MCF 10A (cell line): ENCODE data around the gene CRACDL. TPM values are rescaled to one million over a fixed set of nuclear protein-coding genes. Genes with fewer than 3 reads are reported as not detected.

Experiments used
- BruUV-seq: library from RNA; stranded (reverse); fragments of 400-500 nt; replicated peaks from 2 replicates; lab custom pipeline; 2021; lab: Mats Ljungman, UMichigan
- CTCF ChIA-PET: fragments of 300-600 bp; sonication (Branson Sonifier 250); formaldehyde crosslinking; extraction: SDS; loops from one replicate; lab custom pipeline; 2021; ENCODE audit warnings: antibody characterized with exemption, inconsistent platforms; lab: Yijun Ruan, JAX
- POLR2A ChIA-PET: fragments of 300-600, 350-650 bp; sonication (Branson Sonifier 250); formaldehyde crosslinking; extraction: SDS; loops from one replicate; lab custom pipeline; 2020; ENCODE audit warnings: antibody characterized with exemption, inconsistent platforms; lab: Yijun Ruan, JAX
- DNase-seq: peaks from one replicate; pipeline ENCODE4 v3.0.0-alpha.2; 2018; ENCODE audit not compliant: unreplicated experiment
- H3K27ac Mint-ChIP-seq: one replicate; pipeline ENCODE4 v1.8.0; 2022; ENCODE audit warnings: mild to moderate bottlenecking, low read depth, mixed read lengths; ENCODE audit not compliant: unreplicated experiment
- H3K27me3 Mint-ChIP-seq: one replicate; pipeline ENCODE4 v1.8.0; 2022; ENCODE audit warnings: mixed read lengths; ENCODE audit not compliant: insufficient read depth, unreplicated experiment
- H3K36me3 Mint-ChIP-seq: one replicate; pipeline ENCODE4 v1.8.0; 2022; ENCODE audit warnings: mild to moderate bottlenecking, moderate library complexity, mixed read lengths; ENCODE audit not compliant: insufficient read depth, unreplicated experiment
- H3K4me1 Mint-ChIP-seq: one replicate; pipeline ENCODE4 v1.8.0; 2022; ENCODE audit warnings: mixed read lengths; ENCODE audit not compliant: insufficient read depth, unreplicated experiment
- H3K4me3 Mint-ChIP-seq: one replicate; pipeline ENCODE4 v1.8.0; 2022; ENCODE audit warnings: mild to moderate bottlenecking, moderate library complexity, mixed read lengths; ENCODE audit not compliant: unreplicated experiment
- H3K9me3 Mint-ChIP-seq: one replicate; pipeline ENCODE4 v1.8.0; 2022; ENCODE audit warnings: mixed read lengths; ENCODE audit not compliant: unreplicated experiment
- intact Hi-C: fragments of 100-400 bp; cut with micrococcal nuclease; formaldehyde crosslinking; loops from 2 replicates; pipeline ENCODE4 v1.14.1; 2022
- total RNA-seq: library from RNA; stranded (reverse); gene quantifications from 2 replicates; pipeline ENCODE4 v1.2.3, GENCODE V29; 2022
- TF ChIP-seq, protein P1 (sequence below): fragments of 200-600 bp; IDR thresholded peaks from one replicate; pipeline ENCODE4 v1.8.0; 2022; ENCODE audit warnings: antibody characterized with exemption, mild to moderate bottlenecking; ENCODE audit not compliant: unreplicated experiment

CRACDL gene
- total RNA-seq, 1 experiment from 2014 or later = 12.9 TPM

DNA sequence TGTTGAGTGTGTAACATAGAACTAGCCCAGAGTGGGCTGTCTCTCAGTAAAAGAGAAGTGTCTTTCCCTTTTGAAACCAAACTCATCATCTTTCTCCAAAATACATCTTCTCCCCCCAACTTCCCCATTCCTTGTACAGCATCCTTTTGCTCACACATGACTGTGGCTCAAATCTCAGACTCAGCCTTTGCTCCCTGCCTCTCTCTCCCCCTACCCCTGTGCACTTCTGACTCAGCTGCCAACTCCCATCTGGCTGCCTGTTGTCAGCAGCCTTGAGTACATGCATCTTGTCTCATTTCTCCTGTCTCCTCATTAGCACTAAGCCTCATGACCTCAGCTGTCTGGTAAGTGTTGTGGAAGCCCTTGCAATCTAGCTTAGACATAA lies 187.0 kb downstream of the CRACDL start:
- H3K36me3 Mint-ChIP-seq = no peaks in the 10 kb centered on the region
- H3K27ac Mint-ChIP-seq = peak overlapping the region; percentile 46
- H3K4me1 Mint-ChIP-seq = peaks cover 8% of the 10 kb centered on the region
- no peak overlapping the region for H3K4me3 Mint-ChIP-seq
- intact Hi-C loops = no loop called here
- BruUV-seq = no TSS peak
- no peak for DNase-seq
- TF ChIP-seq, protein P1, sequence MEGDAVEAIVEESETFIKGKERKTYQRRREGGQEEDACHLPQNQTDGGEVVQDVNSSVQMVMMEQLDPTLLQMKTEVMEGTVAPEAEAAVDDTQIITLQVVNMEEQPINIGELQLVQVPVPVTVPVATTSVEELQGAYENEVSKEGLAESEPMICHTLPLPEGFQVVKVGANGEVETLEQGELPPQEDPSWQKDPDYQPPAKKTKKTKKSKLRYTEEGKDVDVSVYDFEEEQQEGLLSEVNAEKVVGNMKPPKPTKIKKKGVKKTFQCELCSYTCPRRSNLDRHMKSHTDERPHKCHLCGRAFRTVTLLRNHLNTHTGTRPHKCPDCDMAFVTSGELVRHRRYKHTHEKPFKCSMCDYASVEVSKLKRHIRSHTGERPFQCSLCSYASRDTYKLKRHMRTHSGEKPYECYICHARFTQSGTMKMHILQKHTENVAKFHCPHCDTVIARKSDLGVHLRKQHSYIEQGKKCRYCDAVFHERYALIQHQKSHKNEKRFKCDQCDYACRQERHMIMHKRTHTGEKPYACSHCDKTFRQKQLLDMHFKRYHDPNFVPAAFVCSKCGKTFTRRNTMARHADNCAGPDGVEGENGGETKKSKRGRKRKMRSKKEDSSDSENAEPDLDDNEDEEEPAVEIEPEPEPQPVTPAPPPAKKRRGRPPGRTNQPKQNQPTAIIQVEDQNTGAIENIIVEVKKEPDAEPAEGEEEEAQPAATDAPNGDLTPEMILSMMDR = no peak
- H3K9me3 Mint-ChIP-seq = no peaks in the 10 kb centered on the region
- POLR2A ChIA-PET = no interaction called here
- CTCF ChIA-PET = no interaction called here
- no peaks in the 10 kb centered on the region for H3K27me3 Mint-ChIP-seq

DNA sequence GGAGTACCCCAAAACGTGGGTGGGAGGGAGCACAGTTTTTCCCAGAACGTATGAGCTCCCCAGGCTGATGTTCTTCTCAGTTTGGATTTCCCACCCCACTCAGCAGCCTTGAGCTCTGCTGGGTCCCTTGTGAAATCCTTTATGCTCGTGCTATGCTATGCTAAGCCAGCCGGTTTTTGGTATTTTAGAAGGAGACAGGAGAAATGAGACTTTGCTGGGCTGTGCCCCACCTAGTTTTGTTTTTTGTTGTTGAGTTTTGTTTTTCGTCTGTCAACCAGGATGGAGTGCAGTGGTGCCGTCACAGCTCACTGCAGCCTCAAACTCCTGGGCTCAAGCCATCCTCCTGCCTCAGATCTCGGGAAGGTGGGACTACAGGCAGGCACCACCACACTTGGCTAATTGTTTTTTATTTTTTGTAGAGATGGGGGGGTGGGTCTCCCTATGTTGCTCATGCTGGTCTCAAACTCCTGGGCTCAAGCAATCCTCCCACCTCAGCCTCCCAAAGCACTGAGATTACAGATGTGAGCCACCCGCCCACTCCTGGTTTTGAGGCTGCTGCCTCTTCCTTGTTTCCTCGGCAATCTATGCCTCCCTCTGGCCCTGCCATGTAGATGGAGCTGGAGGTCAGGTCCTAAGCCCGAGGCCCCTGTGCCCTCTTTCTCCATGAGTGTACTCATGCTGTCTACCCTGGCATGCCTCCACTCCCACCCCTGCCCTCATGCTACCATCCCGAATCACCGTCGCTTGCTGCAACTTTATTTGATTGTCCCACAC lies 187.5 kb downstream of the CRACDL start:
- peak overlapping the region; percentile 46 for H3K27ac Mint-ChIP-seq
- no peak for DNase-seq
- H3K36me3 Mint-ChIP-seq = no peaks in the 10 kb centered on the region
- BruUV-seq = no TSS peak
- H3K4me3 Mint-ChIP-seq = no peak overlapping the region
- ChIA-PET CTCF (no interaction called here), POLR2A (interaction anchor here (1.0 kb wide), 1 partner anchor 20 kb away, joined by 3 read pairs; no protein-coding TSS in a partner anchor)
- intact Hi-C loops = no loop called here
- no peaks in the 10 kb centered on the region for H3K27me3 Mint-ChIP-seq
- H3K4me1 Mint-ChIP-seq = peaks cover 8% of the 10 kb centered on the region
- TF ChIP-seq, protein P1 = no peak
- no peaks in the 10 kb centered on the region for H3K9me3 Mint-ChIP-seq

DNA sequence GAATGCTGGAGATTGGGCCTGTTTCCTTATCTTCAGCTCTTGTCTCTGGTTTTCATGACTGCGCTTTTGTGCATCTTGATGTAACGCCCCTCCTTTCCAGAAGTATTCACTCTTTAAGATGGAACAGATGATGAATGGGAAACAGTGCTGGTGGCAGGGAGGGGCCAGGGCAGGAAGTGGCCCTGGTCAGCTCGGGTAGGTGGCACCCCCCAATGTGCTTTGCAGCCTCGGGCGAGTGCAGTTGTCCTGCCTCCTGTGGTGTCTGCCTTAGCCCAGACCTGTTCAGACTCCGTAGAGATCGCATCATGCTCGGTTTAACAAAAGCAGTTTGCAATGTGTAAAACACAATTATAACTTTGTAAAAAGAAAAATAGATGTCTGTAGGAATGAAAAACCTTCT lies 188.1 kb downstream of the CRACDL start:
- Mint-ChIP-seq H3K27me3 (no peaks in the 10 kb centered on the region), H3K9me3 (no peaks in the 10 kb centered on the region), H3K36me3 (no peaks in the 10 kb centered on the region), H3K4me1 (peaks cover 8% of the 10 kb centered on the region), H3K27ac (no peak overlapping the region), H3K4me3 (no peak overlapping the region)
- TF ChIP-seq, protein P1 = no peak
- CTCF ChIA-PET = interaction anchor here (0.6 to 0.7 kb wide), 2 partner anchors 13 to 733 kb away, joined by 3 read pairs; no protein-coding TSS in a partner anchor
- intact Hi-C loops = no loop called here
- POLR2A ChIA-PET = interaction anchor here (1.0 kb wide), 1 partner anchor 19 kb away, joined by 3 read pairs; no protein-coding TSS in a partner anchor
- no TSS peak for BruUV-seq
- DNase-seq = no peak

DNA sequence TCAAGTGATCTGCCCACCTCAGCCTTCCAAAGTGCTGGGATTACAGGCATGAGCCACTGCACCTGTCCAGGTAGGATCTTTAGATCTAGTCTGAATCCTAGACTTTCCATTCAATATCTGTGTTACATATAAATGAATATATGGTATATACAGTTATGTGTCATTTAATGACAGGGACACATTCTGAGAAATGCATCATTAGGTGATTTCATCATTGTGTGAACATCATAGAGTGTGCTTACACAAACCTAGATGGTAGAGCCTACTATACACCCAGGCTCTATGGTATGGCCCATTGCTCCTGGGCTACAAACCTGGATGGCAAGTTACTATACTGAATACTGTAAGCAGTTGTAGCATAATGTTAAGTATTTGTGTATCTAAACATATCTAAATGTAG lies 189.6 kb downstream of the CRACDL start:
- DNase-seq = no peak
- CTCF ChIA-PET = no interaction called here
- H3K4me3 Mint-ChIP-seq = no peak overlapping the region
- no TSS peak for BruUV-seq
- H3K4me1 Mint-ChIP-seq = peaks cover 8% of the 10 kb centered on the region
- H3K27ac Mint-ChIP-seq = no peak overlapping the region
- TF ChIP-seq, protein P1 = no peak
- no peaks in the 10 kb centered on the region for H3K27me3 Mint-ChIP-seq
- H3K36me3 Mint-ChIP-seq = no peaks in the 10 kb centered on the region
- POLR2A ChIA-PET = no interaction called here
- H3K9me3 Mint-ChIP-seq = no peaks in the 10 kb centered on the region
- intact Hi-C loops = no loop called here
